PFSK-1 (cell line): ENCODE results near the gene FGF8.

Source experiments
- FOXP2 ChIP-seq: optimal IDR thresholded peaks from 2 replicates; pipeline ENCODE3; 2011; ENCODE audit warnings: borderline replicate concordance, control low read depth, inconsistent platforms; ENCODE audit not compliant: insufficient read depth; ENCODE audit errors: extremely low read length, extremely low read depth
- POLR2AphosphoS5 ChIP-seq: IDR thresholded peaks from 2 replicates; pipeline ENCODE4 v1.6.1; 2012; ENCODE audit warnings: low read depth, mild to moderate bottlenecking, control low read depth, low read length, moderate library complexity
- REST ChIP-seq, 2 experiments: IDR thresholded peaks; 2 replicates each; pipeline versions ENCODE4 v1.6.1 to v1.8.0; 2011 to 2012; ENCODE audit warnings: low read depth in 2 of 2, low read length in 2 of 2, control low read depth in 1 of 2, inconsistent platforms in 1 of 2, mild to moderate bottlenecking in 1 of 2, moderate library complexity in 1 of 2; ENCODE audit not compliant: insufficient read depth in 1 of 2
- SIN3A ChIP-seq: IDR thresholded peaks from 2 replicates; pipeline ENCODE4 v1.6.1; 2012; ENCODE audit warnings: mild to moderate bottlenecking, low read length, moderate library complexity, borderline replicate concordance; ENCODE audit not compliant: insufficient read depth
- TAF1 ChIP-seq: IDR thresholded peaks from 2 replicates; pipeline ENCODE4 v1.6.1; 2012; ENCODE audit warnings: low read length, control low read depth, borderline replicate concordance; ENCODE audit not compliant: insufficient read depth

Gene FGF8

GRCh38 chr10:101768791-101769170, 7.1 kb downstream of the FGF8 start:
- no peak for TF ChIP-seq SIN3A
- no peak for TF ChIP-seq FOXP2
- no peak for TF ChIP-seq REST (IDR thresholded peaks at IDR 0.05; ENCODE audit: insufficient read depth in 1 of 2, low read depth in 2 of 2, low read length in 2 of 2)
- TF ChIP-seq TAF1 = no peak
- TF ChIP-seq POLR2AphosphoS5 = no peak

DNA sequence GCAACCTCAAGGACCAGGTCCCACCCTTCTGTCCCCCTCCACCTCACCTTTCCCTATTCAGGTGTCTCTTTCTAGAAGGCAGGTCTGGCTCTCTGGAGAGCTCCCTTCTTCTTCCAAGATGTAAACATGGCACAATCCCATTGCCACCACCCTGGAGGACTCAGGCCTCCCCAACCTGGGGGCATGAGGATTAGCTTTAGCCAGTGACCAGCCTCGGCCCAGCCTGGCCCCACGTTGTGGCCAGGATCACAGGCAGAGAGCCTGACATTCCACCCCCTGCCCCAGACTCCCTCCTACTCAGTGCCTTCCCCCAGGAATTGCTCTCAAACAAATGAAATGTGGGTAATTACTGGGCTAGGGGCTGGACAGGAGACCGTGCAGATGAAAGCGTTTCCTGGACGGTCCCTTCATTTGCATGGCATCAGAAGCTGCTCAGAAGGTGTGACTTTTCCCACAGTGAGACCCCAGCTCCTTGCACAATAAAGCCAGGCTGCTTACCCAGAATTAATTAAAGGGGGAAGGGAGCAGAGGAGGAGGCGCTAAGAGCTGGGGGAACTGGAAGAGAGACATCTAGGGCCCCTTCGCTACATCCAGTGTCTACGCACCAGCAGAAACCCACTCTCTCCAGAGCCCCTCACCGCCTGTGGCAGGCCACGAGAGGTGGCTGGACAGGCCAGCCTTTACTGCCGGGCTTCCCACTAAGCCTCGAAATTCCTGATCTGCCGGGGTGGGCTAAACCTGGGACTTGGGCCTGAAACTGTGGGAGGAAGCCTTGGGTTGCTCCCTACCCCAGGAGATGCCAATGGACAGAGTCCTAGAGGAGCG, 7.7 kb downstream of the FGF8 start:
- TF ChIP-seq POLR2AphosphoS5 = no peak
- no peak for TF ChIP-seq SIN3A
- no peak for TF ChIP-seq REST (IDR thresholded peaks at IDR 0.05; ENCODE audit: insufficient read depth in 1 of 2, low read depth in 2 of 2, low read length in 2 of 2)
- no peak for TF ChIP-seq FOXP2
- TF ChIP-seq TAF1 = no peak

GRCh38 chr10:101767600-101767945, 8.3 kb downstream of the FGF8 start:
- TF ChIP-seq SIN3A (no peak), REST (IDR thresholded peaks at IDR 0.05; ENCODE audit: insufficient read depth in 1 of 2, low read depth in 2 of 2, low read length in 2 of 2) (no peak), FOXP2 (no peak), POLR2AphosphoS5 (no peak), TAF1 (no peak)

DNA sequence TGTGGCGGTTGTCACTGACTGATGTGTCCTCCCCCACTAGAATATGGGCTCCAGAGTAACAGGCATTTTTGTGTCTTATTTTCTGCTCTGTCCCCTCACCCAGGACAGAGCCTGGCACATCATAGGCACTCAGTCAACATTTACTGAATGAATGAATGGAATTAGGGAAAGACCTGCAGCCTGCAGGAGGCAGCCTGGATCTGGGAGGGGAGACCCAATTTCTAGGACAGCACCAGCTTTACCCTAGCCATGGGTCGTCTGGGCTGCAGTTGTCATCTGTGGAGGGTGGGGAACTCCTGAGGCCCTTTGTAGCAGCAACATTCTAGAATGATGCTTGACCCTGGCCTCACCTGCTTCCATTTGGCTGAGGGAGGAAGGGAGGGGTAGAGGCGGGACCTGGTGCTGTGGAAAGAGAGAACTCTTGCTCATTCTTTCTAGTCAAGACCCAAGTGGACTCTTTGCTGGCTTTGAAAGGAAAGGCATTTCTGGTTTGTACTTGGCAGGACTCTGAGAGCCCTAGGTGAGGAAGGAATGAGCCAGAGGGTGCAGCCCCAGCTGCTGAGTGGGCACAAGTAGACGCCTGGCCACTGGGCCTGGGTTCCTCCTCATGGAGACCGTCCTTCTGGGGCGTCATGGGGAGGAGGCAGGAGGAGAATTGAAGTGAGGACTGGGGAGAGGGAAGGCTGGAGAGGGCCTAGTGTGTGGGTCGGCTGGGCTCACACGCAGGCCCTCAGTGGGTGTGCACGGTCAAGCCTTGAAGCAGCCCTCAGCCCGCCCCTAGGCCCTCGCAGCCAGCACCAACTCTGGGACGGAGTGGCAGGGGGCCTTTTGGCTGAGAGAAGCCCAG, 8.9 kb downstream of the FGF8 start:
- no peak for TF ChIP-seq TAF1
- TF ChIP-seq SIN3A = no peak
- TF ChIP-seq REST (IDR thresholded peaks at IDR 0.05; ENCODE audit: insufficient read depth in 1 of 2, low read depth in 2 of 2, low read length in 2 of 2) = no peak
- no peak for TF ChIP-seq POLR2AphosphoS5
